ENCODE data around the gene GNAQ.

Gene GNAQ

GRCh38 chr9:77819657-77820056 lies 212.0 kb downstream of the GNAQ start:
- H3K36me3 ChIP-seq (replicated peaks): no peaks in the 10 kb centered on the region
- in situ Hi-C loops (cut with HindIII; ENCODE audit: low pct_ligation_motif_present, low sequenced_read_pairs): no loop called here
- no peaks in the 10 kb centered on the region for H3K27me3 ChIP-seq (replicated peaks)
- no peak for DNase-seq
- H3K4me3 ChIP-seq (ENCODE audit: low read depth, low read length): no peak overlapping the region
- no peak overlapping the region for H3K27ac ChIP-seq
- TF ChIP-seq CTCF (IDR thresholded peaks at IDR 0.05; ENCODE audit: low read depth, low read length, missing control alignments): no peak

GRCh38 chr9:77817590-77818311 lies 213.9 kb downstream of the GNAQ start:
- no peaks in the 10 kb centered on the region for H3K36me3 ChIP-seq (replicated peaks)
- TF ChIP-seq CTCF (IDR thresholded peaks at IDR 0.05; ENCODE audit: low read depth, low read length, missing control alignments): no peak
- H3K4me3 ChIP-seq (ENCODE audit: low read depth, low read length): no peak overlapping the region
- in situ Hi-C loops (cut with HindIII; ENCODE audit: low pct_ligation_motif_present, low sequenced_read_pairs): no loop called here
- no peak for DNase-seq
- no peaks in the 10 kb centered on the region for H3K27me3 ChIP-seq (replicated peaks)
- H3K27ac ChIP-seq: no peak overlapping the region

GRCh38 chr9:77816641-77817341 lies 214.8 kb downstream of the GNAQ start:
- no peak for DNase-seq
- Histone ChIP-seq H3K27me3 (replicated peaks) (no peaks in the 10 kb centered on the region), H3K27ac (no peak overlapping the region), H3K4me3 (ENCODE audit: low read depth, low read length) (no peak overlapping the region), H3K36me3 (replicated peaks) (no peaks in the 10 kb centered on the region)
- no peak for TF ChIP-seq CTCF (IDR thresholded peaks at IDR 0.05; ENCODE audit: low read depth, low read length, missing control alignments)
- in situ Hi-C loops (cut with HindIII; ENCODE audit: low pct_ligation_motif_present, low sequenced_read_pairs): no loop called here

- no peak for TF ChIP-seq CTCF (IDR thresholded peaks at IDR 0.05; ENCODE audit: low read depth, low read length, missing control alignments)
- no peak for DNase-seq
- no peak overlapping the region for H3K4me3 ChIP-seq (ENCODE audit: low read depth, low read length)
- in situ Hi-C loops (cut with HindIII; ENCODE audit: low pct_ligation_motif_present, low sequenced_read_pairs): no loop called here
- H3K27me3 ChIP-seq (replicated peaks): no peaks in the 10 kb centered on the region
- H3K36me3 ChIP-seq (replicated peaks): no peaks in the 10 kb centered on the region
- H3K27ac ChIP-seq: no peak overlapping the region
Measured at GRCh38 chr9:77815260-77815659, 216.4 kb downstream of the GNAQ start.

- Histone ChIP-seq H3K27ac (no peak overlapping the region), H3K4me3 (ENCODE audit: low read depth, low read length) (no peak overlapping the region), H3K27me3 (replicated peaks) (no peaks in the 10 kb centered on the region), H3K36me3 (replicated peaks) (no peaks in the 10 kb centered on the region)
- no peak for TF ChIP-seq CTCF (IDR thresholded peaks at IDR 0.05; ENCODE audit: low read depth, low read length, missing control alignments)
- no peak for DNase-seq
- in situ Hi-C loops (cut with HindIII; ENCODE audit: low pct_ligation_motif_present, low sequenced_read_pairs): no loop called here
Measured at GRCh38 chr9:77811832-77812231, 219.8 kb downstream of the GNAQ start.
